T-helper 1 cell (primary cell): ENCODE results near the gene PEA15.

Source experiments
- DNase-seq, 5 donors: peaks; one replicate each; pipeline ENCODE4 v3.0.0-alpha.2; 2012 to 2020

PEA15 gene

GRCh38 chr1:160244209-160244608 lies 39.0 kb downstream of the PEA15 start:
- DNase-seq, result no peak

- DNase-seq, result no peak
Measured at GRCh38 chr1:160245434-160245833, 40.2 kb downstream of the PEA15 start.

GRCh38 chr1:160247053-160247452 lies 41.9 kb downstream of the PEA15 start:
- no peak for DNase-seq

- no peak for DNase-seq
Measured at GRCh38 chr1:160251011-160251410, 45.8 kb downstream of the PEA15 start.

GRCh38 chr1:160251687-160252526 lies 46.7 kb downstream of the PEA15 start:
- DNase-seq, result peak; percentile 12 to 63 (median 43)

- no peak for DNase-seq
Measured at GRCh38 chr1:160255781-160256300, 50.7 kb downstream of the PEA15 start.

- DNase-seq, result no peak
Measured at GRCh38 chr1:160256396-160257046, 51.3 kb downstream of the PEA15 start.

- DNase-seq, result no peak
Measured at GRCh38 chr1:160257411-160258015, 52.3 kb downstream of the PEA15 start.

GRCh38 chr1:160258177-160258798 lies 53.1 kb downstream of the PEA15 start:
- DNase-seq, result no peak

GRCh38 chr1:160260406-160261382 lies 55.5 kb downstream of the PEA15 start:
- no peak for DNase-seq

- DNase-seq, result peak; percentile 36 to 75 (median 73)
Measured at GRCh38 chr1:160261556-160261892, 56.3 kb downstream of the PEA15 start.

GRCh38 chr1:160261893-160262794 lies 57.0 kb downstream of the PEA15 start, which contains the start of gene DCAF8:
DCAF8 (minus strand) TSS chr1:160262549; CDS start chr1:160244008, 18,541 bp downstream.
- DNase-seq, result peak; percentile 93 to 98 (median 96)

- DNase-seq, result no peak
Measured at GRCh38 chr1:160264795-160265307, 59.7 kb downstream of the PEA15 start.
